Ureter (tissue), 1 donor: Measurements from ENCODE around the gene RAN. TPM values are rescaled to one million over a fixed set of nuclear protein-coding genes. Genes with fewer than 3 reads are reported as not detected.

ENCODE experiments used
- total RNA-seq: library from RNA; stranded (reverse); gene quantifications from one replicate; pipeline ENCODE4 v1.2.4, GENCODE V29; 2023
- donor health status: DM: yes; HTN: yes; CAD: no.

RAN gene
- total RNA-seq, 1 donor from 2014 or later = 493 TPM

Other genes with a start within 250 kb of the RAN start
- 0.57 TPM for gene RIMBP2, start 155.8 kb upstream of the RAN start, total RNA-seq
- 12.4 TPM for gene STX2, start 32.8 kb upstream of the RAN start, total RNA-seq
- gene ADGRD1, start 81.8 kb downstream of the RAN start, total RNA-seq = 80.2 TPM